Liver (tissue), 9 donors: ENCODE measurements around the gene ERBB2. TPM values are rescaled to one million over a fixed set of nuclear protein-coding genes. Genes with fewer than 3 reads are reported as not detected.

Experiments
- DNase-seq: peaks from one replicate; pipeline ENCODE4 v3.0.0-alpha.2; 2017; ENCODE audit warnings: low spot score
- H3K27ac ChIP-seq, 2 donors: one replicate each; pipeline ENCODE4 v1.7.0; 2013; ENCODE audit warnings: inconsistent platforms in 2 of 2, low read length in 2 of 2, control low read depth in 1 of 2, low read depth in 1 of 2, mild to moderate bottlenecking in 1 of 2
- H3K27me3 ChIP-seq, 4 donors: one replicate each; pipeline versions ENCODE4 v1.6.1 to v1.7.0; 2013; ENCODE audit warnings: low read length in 3 of 4, inconsistent platforms in 1 of 4, mild to moderate bottlenecking in 1 of 4, moderate library complexity in 1 of 4; ENCODE audit not compliant: control insufficient read depth in 4 of 4, insufficient read depth in 4 of 4
- H3K36me3 ChIP-seq, 4 donors: one replicate each; pipeline versions ENCODE4 v1.6.1 to v1.7.0; 2013; ENCODE audit warnings: low read length in 3 of 4, mild to moderate bottlenecking in 3 of 4, low read depth in 1 of 4, moderate library complexity in 1 of 4; ENCODE audit not compliant: control insufficient read depth in 4 of 4, insufficient read depth in 3 of 4
- H3K4me1 ChIP-seq, 4 donors: one replicate each; pipeline versions ENCODE4 v1.6.1 to v1.7.0; 2013; ENCODE audit warnings: low read length in 3 of 4, mild to moderate bottlenecking in 3 of 4, moderate library complexity in 1 of 4; ENCODE audit not compliant: control insufficient read depth in 4 of 4, insufficient read depth in 4 of 4
- H3K4me3 ChIP-seq, 3 donors: one replicate each; pipeline versions ENCODE4 v1.6.1 to v1.7.0; 2013; ENCODE audit warnings: low read length in 3 of 3, control low read depth in 1 of 3, low read depth in 1 of 3, mild to moderate bottlenecking in 1 of 3
- H3K9ac ChIP-seq, 2 donors: one replicate each; pipeline ENCODE4 v1.7.0; 2013; ENCODE audit warnings: low read length in 2 of 2, mild to moderate bottlenecking in 2 of 2, moderate library complexity in 2 of 2, control low read depth in 1 of 2, low read depth in 1 of 2
- H3K9me3 ChIP-seq, 4 donors: one replicate each; pipeline versions ENCODE4 v1.6.1 to v1.7.0; 2013; ENCODE audit warnings: low read length in 3 of 4; ENCODE audit not compliant: control insufficient read depth in 4 of 4
- ATF3 ChIP-seq: IDR thresholded peaks from 2 replicates; pipeline ENCODE4 v1.6.1; 2016; ENCODE audit warnings: antibody characterized with exemption
- CTCF ChIP-seq: fragments of 150-350 bp; IDR thresholded peaks from 2 replicates; pipeline ENCODE4 v1.5.1; 2017; ENCODE audit warnings: improper control_type of control experiment, low read depth, low read length; ENCODE audit not compliant: missing input control
- EGR1 ChIP-seq, 2 donors: IDR thresholded peaks; 2 replicates each; pipeline ENCODE4 v1.6.1; 2016 to 2018; ENCODE audit warnings: antibody characterized with exemption in 2 of 2, low read depth in 2 of 2
- FOXA1 ChIP-seq: IDR thresholded peaks from 2 replicates; pipeline ENCODE4 v1.6.1; 2016; ENCODE audit warnings: antibody characterized with exemption
- FOXA2 ChIP-seq: IDR thresholded peaks from 2 replicates; pipeline ENCODE4 v1.6.1; 2016; ENCODE audit warnings: antibody characterized with exemption
- GABPA ChIP-seq, 2 donors: IDR thresholded peaks in 1 of 2; conservative IDR thresholded peaks in 1 of 2; 2 replicates each; pipeline ENCODE4 v1.6.1; 2016; ENCODE audit warnings: antibody characterized with exemption in 2 of 2, mild to moderate bottlenecking in 1 of 2, moderate library complexity in 1 of 2
- HNF4A ChIP-seq, 2 donors: conservative IDR thresholded peaks; 2 replicates each; pipeline ENCODE4 v1.6.1; 2016; ENCODE audit warnings: antibody characterized with exemption in 2 of 2, mild to moderate bottlenecking in 2 of 2
- HNF4G ChIP-seq: IDR thresholded peaks from 2 replicates; pipeline ENCODE4 v1.6.1; 2016; ENCODE audit warnings: antibody characterized with exemption
- JUND ChIP-seq, 2 donors: IDR thresholded peaks; 2 replicates each; pipeline ENCODE4 v1.6.1; 2016; ENCODE audit warnings: antibody characterized with exemption in 2 of 2
- MAX ChIP-seq: IDR thresholded peaks from 2 replicates; pipeline ENCODE4 v1.6.1; 2016; ENCODE audit warnings: antibody characterized with exemption
- NR2F2 ChIP-seq: IDR thresholded peaks from 2 replicates; pipeline ENCODE4 v1.6.1; 2016; ENCODE audit warnings: antibody characterized with exemption
- RAD21 ChIP-seq, 2 donors: IDR thresholded peaks; 2 replicates each; pipeline ENCODE4 v1.6.1; 2016; ENCODE audit warnings: antibody characterized with exemption in 2 of 2, mild to moderate bottlenecking in 2 of 2
- RXRA ChIP-seq, 2 donors: IDR thresholded peaks; 2 replicates each; pipeline ENCODE4 v1.6.1; 2017 to 2018; ENCODE audit warnings: antibody characterized with exemption in 2 of 2, mild to moderate bottlenecking in 1 of 2
- SP1 ChIP-seq: IDR thresholded peaks from 2 replicates; pipeline ENCODE4 v1.6.1; 2018; ENCODE audit warnings: antibody characterized with exemption, mild to moderate bottlenecking
- TAF1 ChIP-seq: conservative IDR thresholded peaks from 2 replicates; pipeline ENCODE4 v1.6.1; 2016; ENCODE audit warnings: antibody characterized with exemption, mild to moderate bottlenecking
- ZBTB33 ChIP-seq: IDR thresholded peaks from 2 replicates; pipeline ENCODE4 v1.6.1; 2016; ENCODE audit warnings: antibody characterized with exemption
- WGBS: extraction: QIAGEN DNeasy Blood & Tissue Kit; methylation state at CpG from one replicate; pipeline ENCODE4 v1.1.7; 2013; 5-methylcytosine and 5-hydroxymethylcytosine counted together
- polyA plus RNA-seq, 2 donors: library from polyadenylated mRNA; stranded (reverse) in 1 of 2; unstranded in 1 of 2; fragments of 200-250 nt in 1 of 2; fragments of >200 nt in 1 of 2; fragmentation: Nextera tagmentation in 1 of 2; extraction: Ambion mirVana in 1 of 2; gene quantifications; one replicate each; pipeline versions ENCODE4 v1.2.1 to v1.2.3, GENCODE V29; 2013 to 2015
- total RNA-seq, 2 donors: library from RNA; depleted of rRNA; stranded (reverse); fragments of >200 nt; gene quantifications; one replicate each; pipeline ENCODE4 v1.2.3, GENCODE V29; 2014
- TF ChIP-seq, protein P1 (sequence below): IDR thresholded peaks from 2 replicates; pipeline ENCODE4 v1.6.1; 2016; ENCODE audit warnings: antibody characterized with exemption, mild to moderate bottlenecking
- donor health status: healthy.
- donor health status: healthy.
- donor health status: healthy.
- donor health status: healthy.
- donor health status: healthy.

Gene ERBB2
- total and polyA plus RNA-seq, 4 donors = 4.7 to 28.8 (median 15.7) TPM

- H3K27me3 ChIP-seq = no peaks in the 10 kb centered on the region
- TF ChIP-seq RAD21 (IDR thresholded peaks at IDR 0.05) (no peak), HNF4A (conservative IDR thresholded peaks at IDR 0.05) (no peak), NR2F2 (no peak), FOXA1 (no peak), HNF4G (no peak), RXRA (IDR thresholded peaks at IDR 0.05) (no peak), TAF1 (no peak), EGR1 (IDR thresholded peaks at IDR 0.05; ENCODE audit: low read depth in 2 of 2) (no peak)
- TF ChIP-seq, protein P1, sequence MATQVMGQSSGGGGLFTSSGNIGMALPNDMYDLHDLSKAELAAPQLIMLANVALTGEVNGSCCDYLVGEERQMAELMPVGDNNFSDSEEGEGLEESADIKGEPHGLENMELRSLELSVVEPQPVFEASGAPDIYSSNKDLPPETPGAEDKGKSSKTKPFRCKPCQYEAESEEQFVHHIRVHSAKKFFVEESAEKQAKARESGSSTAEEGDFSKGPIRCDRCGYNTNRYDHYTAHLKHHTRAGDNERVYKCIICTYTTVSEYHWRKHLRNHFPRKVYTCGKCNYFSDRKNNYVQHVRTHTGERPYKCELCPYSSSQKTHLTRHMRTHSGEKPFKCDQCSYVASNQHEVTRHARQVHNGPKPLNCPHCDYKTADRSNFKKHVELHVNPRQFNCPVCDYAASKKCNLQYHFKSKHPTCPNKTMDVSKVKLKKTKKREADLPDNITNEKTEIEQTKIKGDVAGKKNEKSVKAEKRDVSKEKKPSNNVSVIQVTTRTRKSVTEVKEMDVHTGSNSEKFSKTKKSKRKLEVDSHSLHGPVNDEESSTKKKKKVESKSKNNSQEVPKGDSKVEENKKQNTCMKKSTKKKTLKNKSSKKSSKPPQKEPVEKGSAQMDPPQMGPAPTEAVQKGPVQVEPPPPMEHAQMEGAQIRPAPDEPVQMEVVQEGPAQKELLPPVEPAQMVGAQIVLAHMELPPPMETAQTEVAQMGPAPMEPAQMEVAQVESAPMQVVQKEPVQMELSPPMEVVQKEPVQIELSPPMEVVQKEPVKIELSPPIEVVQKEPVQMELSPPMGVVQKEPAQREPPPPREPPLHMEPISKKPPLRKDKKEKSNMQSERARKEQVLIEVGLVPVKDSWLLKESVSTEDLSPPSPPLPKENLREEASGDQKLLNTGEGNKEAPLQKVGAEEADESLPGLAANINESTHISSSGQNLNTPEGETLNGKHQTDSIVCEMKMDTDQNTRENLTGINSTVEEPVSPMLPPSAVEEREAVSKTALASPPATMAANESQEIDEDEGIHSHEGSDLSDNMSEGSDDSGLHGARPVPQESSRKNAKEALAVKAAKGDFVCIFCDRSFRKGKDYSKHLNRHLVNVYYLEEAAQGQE = no peak
- H3K4me3 ChIP-seq = no peak overlapping the region
- no peaks in the 10 kb centered on the region for H3K9me3 ChIP-seq
- 61% methylated on average over 4 of the region's 4 CpGs for WGBS
- no peaks in the 10 kb centered on the region for H3K36me3 ChIP-seq
- H3K27ac ChIP-seq = peak overlapping the region; percentile 95 to 98
- H3K9ac ChIP-seq = no peak overlapping the region
- DNase-seq = no peak
- peaks cover 31 to 67% (median 59%) of the 10 kb centered on the region in 4 donors for H3K4me1 ChIP-seq
These were observed 2.0 kb downstream of the ERBB2 start for GRCh38 chr17:39701784-39702422.

GRCh38 chr17:39702901-39703893 is 3.3 kb downstream of the ERBB2 start:
- H3K27ac ChIP-seq = peak overlapping the region; percentile 95 to 98
- no peaks in the 10 kb centered on the region for H3K27me3 ChIP-seq
- 30% methylated on average over 12 of the region's 12 CpGs for WGBS
- no peak overlapping the region for H3K4me3 ChIP-seq
- H3K9ac ChIP-seq = peak overlapping the region; percentile 64 to 73
- no peaks in the 10 kb centered on the region for H3K9me3 ChIP-seq
- no peak for DNase-seq
- peaks cover 0 to under 1% (median 0%) of the 10 kb centered on the region in 4 donors for H3K36me3 ChIP-seq
- H3K4me1 ChIP-seq = peaks cover 32 to 74% (median 65%) of the 10 kb centered on the region in 4 donors
- TF ChIP-seq SP1 (peak; percentile 88), RAD21 (IDR thresholded peaks at IDR 0.05) (peak; percentile 42 to 43), JUND (IDR thresholded peaks at IDR 0.05) (peak; percentile 90 to 95), HNF4A (conservative IDR thresholded peaks at IDR 0.05) (peak; percentile 71 to 91), FOXA1 (peak; percentile 100), RXRA (IDR thresholded peaks at IDR 0.05) (peak; percentile 84 to 98), CTCF (no peak), TAF1 (no peak), ATF3 (peak; percentile 67), HNF4G (peak; percentile 15), NR2F2 (no peak), MAX (peak; percentile 34), ZBTB33 (no peak), EGR1 (IDR thresholded peaks at IDR 0.05; ENCODE audit: low read depth in 2 of 2) (peak in 1 of 2 donors; percentile 33), FOXA2 (peak; percentile 100), GABPA (IDR thresholded peaks at IDR 0.05 in 1 of 2, conservative IDR thresholded peaks at IDR 0.05 in 1 of 2) (peak in 1 of 2 donors; percentile 64)
- TF ChIP-seq, protein P1 = peak; percentile 67
